GM19438 (cell line): ENCODE results near the gene LRP1-AS.

Experiments used
- ATAC-seq: cut with Tn5 transposase; IDR thresholded peaks from one replicate; pipeline ENCODE4 v1.9.1; 2021; ENCODE audit warnings: low read depth; ENCODE audit not compliant: unreplicated experiment

The LRP1-AS gene

DNA sequence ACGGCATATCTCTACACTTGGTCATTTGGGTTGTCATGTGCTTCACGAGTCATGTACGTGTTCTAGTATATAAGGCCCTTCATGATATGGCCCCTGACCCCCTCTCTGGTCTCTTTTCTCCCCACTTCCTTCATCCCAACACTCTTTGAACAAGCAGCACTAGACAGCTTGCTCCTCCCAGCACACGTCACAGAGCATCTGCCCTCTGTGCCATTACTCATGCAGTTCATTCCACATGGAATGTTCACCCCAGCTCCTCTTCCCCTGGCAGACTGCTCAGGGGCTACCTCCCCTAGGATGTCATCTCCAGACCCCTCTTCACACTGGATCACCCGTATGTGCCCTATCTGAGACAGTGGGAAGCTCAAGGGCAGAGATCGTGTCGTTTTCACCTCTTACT is 14.1 kb upstream of the LRP1-AS start:
- ATAC-seq = no peak

DNA sequence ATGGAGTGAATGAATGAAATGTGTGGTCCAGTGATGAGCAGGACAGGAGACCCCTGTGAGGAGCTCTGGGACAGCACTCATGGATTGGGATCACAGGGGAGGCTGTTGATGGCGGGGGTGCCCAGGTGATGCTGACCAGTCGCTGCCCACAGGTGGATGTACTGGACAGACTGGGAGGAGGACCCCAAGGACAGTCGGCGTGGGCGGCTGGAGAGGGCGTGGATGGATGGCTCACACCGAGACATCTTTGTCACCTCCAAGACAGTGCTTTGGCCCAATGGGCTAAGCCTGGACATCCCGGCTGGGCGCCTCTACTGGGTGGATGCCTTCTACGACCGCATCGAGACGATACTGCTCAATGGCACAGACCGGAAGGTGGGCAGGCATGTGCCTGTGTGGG is 13.3 kb upstream of the LRP1-AS start:
- ATAC-seq = no peak

DNA sequence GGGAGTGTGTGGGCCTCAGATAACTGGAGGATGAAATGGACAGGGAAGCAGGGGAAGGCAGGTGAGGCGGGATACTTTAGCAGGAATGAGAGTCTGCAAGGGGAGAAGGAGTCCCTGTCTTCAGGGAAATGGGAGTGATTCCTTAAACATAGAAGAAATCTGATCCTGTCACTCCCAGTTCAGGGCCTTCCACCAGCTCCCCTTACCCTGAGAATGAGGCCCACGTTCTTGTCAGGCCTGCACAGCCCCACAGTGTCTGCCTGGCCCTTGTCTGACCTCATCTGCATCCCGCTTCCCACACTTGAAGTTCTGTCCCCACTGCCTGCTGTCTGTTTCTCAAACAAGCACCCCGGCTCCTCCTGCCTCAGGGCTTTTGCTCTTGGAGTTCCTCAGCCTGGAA is 12.6 kb upstream of the LRP1-AS start:
- no peak for ATAC-seq

DNA sequence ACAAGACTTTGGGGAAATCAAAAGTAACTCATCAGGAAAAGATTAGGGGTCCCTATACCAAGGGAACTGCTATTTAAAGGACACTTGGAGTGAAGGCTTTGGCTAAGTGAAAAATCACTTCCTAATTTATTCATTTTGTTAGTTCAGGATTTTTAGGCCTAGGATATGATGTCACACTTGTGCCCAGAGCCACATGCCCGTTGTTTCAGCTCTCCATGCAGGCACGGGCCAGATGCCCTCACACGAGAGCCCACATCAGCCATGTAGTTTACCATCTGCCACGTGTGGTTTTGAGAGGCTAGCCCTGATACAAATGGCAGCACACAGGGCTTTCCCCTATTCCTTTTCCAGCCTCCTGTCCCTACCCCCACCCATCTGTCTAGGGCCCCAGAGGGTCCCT is 11.9 kb upstream of the LRP1-AS start:
- no peak for ATAC-seq

DNA sequence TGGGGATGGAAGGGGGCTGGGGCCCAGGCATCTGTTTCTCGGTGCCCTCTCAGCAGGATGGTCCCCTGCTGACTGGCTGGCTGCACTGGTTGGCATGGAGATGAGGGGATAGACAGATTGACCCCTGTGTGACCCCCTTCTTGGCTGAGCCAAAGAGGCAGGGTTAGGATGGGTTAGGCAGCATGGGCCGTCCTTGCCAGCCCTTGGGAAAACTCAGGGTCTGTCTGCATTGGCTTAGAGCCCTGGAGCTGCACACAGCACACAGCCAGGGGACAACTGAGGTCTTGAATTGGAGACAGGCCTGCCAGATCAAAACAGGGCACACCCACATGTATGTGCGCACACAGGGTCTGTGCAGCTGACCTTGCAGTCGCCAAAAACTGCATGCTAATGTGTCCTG is 11.2 kb upstream of the LRP1-AS start:
- ATAC-seq = no peak

DNA sequence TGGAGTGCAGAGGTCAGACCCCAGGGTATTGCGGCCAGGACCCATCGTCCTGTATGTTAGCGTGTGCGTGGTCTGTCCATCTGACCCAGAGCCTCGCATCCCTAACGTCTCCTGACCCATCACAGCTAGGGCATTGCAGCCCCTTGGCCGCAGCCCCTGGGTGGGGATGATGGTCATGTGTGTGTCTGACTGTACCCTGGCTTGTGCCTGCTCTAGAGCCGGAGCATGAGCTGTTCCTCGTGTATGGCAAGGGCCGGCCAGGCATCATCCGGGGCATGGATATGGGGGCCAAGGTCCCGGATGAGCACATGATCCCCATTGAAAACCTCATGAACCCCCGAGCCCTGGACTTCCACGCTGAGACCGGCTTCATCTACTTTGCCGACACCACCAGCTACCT is 10.8 kb upstream of the LRP1-AS start:
- ATAC-seq = no peak

DNA sequence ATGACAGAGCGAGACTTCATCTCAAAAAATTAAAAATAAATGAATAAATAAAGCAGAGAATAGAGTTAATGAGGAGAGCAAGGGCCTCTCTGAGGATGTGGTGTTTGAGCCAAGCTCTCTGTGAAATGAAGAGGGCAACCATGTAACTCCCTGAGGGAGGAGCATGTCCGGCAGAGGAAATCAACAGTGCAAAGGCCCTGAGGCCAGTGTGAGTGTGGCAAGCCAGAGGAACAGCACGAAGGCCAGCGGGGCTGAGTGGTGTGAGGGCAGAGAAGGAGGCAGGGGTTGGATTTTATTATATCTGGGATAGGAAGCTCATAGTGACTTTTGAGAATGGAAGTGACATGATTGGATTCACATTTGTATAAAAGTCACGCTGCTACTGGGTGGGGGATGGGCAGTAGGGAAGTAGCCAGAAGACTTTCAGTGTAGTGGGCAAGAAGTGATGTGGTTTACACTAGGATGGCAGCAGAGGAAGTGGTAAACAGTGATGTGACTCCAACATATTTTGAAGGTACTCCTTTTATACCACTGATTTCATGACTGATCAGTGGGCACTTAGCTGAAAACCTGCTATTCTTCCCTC is 10.3 kb upstream of the LRP1-AS start:
- ATAC-seq = no peak

DNA sequence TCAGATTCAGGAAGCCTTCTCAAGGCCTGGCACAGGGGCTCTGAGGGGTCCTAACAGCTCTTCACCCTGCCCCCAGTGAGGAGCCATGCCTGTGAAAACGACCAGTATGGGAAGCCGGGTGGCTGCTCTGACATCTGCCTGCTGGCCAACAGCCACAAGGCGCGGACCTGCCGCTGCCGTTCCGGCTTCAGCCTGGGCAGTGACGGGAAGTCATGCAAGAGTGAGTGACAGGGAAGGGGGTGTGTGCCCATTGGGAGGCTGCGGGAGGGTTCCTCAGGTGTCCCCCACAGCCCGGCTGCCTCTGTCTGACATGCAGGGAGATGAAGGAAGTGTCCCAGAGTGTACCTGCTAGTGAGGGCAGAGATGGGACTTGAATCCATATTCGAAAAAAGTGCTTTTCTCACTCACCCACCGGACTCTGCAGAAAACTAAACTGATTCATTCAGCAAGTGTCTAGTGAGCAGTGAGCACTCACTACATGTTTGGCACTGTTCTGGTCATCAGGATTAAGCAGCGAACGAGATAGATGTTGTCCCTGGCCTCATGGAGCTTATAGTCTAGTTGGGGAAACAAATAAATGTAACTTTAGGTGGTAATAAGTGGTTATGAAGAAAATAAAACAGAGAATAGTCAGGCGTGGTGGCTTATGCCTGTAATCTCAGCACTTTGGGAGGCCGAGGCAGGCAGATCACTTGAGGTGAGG is 9.4 kb upstream of the LRP1-AS start:
- no peak for ATAC-seq

DNA sequence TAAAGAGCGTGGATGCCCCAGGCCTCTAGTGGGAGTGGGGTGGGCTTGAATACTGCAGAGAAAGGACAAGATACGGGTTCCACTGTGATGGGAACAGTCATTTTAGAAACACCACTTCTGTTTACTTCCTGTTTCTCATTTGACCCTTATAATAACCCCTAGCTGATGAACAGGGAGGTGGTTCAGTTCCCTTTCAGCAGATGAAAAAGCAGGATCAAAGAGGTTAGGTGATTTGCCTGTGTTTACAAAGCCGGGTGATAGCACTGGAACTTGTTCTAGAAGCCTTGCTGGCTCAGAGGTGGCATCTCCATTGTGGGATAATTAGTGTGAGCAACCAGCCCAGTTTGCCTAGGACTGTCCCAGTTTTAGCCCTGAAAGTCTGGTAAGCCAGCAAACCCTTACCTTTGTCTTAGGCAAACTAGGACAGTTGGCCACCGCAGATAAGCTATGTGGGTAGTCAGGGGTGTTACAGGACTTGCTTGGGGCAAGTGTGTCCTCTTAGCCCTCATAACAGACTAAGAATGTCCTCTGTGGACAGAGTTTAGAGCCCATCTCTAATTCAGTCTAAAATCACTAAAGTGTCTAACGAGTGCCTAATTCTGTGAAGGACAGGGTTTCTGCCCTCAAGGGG is 7.5 kb upstream of the LRP1-AS start:
- ATAC-seq = no peak

DNA sequence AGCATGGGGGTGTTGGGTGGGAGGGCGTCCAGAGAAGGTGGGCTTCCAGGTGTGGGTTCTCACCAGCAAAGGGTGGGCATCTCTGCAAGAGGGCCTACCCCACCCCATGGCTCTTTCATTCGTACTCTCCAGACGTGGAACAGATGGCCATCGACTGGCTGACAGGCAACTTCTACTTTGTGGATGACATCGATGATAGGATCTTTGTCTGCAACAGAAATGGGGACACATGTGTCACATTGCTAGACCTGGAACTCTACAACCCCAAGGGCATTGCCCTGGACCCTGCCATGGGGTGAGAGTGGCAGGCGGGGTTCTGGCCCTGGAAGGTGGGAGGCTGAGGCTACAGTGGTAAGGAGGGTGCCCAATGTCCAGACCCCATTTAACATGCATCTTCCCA is 6.7 kb upstream of the LRP1-AS start:
- ATAC-seq = no peak

DNA sequence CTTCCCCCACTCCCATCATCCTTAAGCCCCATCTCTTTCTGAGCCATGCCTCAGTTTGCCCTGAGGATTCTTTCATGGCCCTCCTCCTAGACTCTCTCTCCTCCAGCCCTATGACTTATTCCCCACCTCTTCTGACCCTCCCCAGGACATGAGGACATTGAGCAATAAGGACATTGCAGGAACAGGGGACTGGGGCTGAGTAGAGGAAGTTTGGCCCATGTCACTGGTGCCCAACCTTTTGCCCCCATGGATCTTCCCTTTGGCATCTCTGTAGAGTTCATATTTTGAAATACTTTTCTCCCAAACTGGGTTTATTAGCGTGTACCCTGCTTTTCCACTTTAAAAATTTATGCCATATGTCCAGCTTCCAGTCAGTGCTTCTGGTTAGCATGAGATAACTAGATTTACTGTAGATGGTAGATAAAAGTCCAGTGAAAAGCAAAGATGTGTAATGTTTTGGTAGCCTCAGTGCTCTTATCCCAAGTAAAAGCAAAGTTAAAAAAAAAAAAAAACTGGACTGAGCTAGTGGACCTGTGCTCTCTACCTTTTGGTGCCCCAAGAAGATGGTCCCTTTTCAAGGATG is 6.1 kb upstream of the LRP1-AS start:
- no peak for ATAC-seq

DNA sequence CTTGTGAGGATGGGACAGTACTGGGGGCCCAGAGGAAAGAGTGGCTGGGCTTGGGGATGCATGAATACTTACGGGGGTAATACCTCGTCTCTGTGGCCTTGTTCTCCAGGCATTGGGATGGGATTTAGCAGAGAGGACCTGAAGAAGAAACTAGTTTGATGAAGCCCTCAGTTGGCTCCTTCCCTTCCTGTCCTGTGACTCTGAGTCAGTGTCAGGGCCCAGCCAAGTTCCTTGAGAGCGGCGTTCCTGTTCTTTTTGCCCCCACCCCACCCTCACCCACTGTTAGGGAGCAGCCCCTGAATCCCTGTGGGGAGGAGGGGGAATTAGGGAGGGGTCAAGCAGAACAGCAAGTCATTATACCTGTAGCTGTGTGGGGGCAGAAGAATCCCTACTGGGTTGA is 5.2 kb upstream of the LRP1-AS start:
- no peak for ATAC-seq

DNA sequence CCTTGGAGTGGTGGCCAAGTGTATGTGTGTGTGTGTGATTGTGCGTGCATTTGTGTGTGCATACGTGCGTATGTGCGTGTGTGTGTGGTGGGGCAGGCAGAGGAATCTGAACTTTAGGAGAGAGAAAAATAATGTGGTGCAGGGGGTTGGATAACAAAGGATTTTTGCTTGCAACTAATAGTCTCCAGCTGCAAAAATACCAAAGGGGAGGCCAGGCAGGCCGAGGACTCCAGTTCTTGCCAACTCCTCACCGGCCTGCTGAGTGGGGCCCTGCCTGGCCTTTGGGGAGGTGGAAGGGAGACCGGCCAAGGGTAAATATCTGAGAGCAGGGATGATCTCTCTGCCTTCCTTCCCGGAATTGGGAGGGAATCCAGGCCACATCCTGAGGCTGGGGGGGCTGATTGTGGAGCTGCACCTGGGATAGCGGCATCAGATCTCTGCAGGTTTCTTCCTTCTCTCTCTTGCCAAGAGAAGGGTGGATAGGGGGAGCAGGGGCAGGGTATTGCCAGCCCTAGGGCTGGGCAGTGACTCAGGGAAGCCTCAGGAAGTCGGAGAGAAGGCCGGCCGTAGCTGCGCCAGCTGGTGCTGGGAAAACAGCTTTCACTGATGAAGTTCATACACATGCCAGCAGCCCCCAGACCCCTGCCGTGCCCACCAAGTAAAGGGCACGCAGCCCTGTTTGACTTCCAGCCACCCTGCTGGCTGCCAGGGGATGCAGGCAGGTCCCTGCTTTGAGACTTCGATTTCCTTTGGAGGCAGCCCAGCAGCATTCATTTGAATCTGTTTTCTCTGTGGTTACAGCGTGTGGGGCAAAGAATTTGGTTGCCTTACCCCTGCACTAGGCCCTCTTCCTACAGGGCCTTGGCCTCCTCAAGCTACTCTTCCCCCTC is 4.6 kb upstream of the LRP1-AS start:
- ATAC-seq = no peak

DNA sequence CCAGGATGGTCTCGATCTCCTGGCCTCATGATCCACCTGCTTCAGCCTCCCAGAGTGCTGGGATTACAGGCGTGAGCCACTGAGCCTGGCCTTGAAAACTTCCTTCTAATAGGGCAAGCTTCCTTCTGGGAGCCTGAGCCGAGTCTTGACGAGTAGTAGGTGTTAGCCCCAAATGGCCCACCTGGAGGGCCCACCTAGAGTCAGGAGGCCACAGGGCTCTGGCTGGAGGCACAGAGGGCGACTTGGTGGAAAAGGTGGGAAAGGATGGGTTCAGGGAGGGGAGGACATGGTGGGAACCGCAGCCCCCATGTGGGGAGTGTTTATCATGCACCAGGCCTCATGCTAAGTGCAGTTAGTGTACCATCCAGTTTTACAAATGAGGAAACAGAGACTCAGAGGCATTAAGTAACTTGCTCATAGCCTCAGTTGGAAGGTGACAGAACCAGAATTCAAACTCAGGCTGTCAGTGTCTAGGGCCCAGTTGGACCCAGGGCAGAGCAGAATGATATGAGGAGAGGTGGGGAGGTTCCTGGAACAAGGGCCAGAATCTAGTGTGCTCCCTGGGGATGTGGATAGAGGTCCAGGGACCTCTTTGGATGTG is 3.1 kb upstream of the LRP1-AS start:
- ATAC-seq = no peak

DNA sequence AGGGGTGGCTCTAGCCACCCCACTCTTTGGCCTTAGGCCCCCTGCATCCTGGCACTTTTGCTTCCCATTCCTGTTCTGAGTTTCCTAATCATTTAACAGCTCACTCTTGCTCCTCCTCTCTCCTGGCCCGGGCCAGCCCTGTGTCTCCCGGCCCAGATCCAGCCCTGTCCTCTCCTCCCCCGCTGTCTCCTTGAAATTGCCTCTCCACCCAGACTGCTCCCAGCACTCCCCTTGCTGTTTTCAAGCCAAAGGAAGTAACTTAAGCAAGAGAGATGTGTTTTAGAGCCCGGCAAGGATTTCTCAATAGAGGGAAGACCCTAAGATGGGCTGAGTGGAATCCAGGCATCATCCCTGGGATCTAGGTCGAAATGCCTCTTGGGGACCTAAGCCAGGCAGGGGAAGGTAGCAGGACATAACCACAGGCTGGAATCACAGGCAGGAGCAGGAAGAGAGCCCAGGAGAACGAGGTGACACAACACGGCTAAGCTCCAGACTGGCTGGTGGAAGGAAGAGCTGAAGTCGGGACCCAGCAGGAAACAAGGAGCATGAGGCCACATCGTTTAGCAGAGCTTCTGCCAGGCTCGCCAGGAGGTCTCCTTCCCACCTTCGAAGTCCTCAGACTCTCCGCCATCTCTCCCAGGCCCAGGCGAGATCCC is 2.0 kb upstream of the LRP1-AS start:
- no peak for ATAC-seq

DNA sequence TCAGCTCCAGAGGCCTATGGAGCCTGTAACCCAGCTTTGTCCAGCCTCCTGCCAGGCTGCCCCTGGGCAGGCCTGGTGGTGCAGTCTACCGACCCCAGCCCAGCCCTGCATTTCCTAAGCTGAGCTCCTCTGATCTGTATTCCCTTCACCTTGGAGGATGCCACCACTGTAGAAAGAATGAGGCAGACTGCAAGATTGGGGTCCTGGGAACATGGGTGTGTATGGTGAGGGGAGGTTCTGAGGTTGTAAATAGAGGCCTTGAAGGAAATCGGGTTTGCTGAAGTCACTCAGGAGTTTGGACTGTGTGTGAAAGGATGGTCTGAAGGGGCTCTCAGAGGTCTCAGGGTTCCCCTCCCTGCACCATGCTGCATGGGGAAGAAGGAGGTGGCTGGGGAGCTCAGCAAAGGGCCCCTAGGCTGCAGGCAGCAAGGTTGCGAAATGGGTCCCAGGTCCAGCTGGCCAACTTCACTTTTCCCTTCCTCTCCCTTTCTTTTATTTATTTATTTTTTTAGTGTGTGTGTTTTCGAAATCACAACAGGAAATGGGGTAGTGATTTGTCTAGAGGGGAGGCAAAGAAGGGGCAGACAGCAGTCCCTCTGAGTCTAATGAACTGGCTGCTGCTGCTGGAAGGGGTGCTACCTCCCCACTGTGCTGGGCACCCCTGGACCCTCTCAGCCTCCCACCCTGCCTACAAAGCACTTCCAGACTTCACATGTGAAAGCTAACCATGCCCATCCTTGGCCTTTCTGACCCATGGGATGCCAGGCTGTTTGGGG is 1.2 kb upstream of the LRP1-AS start:
- ATAC-seq = no peak

DNA sequence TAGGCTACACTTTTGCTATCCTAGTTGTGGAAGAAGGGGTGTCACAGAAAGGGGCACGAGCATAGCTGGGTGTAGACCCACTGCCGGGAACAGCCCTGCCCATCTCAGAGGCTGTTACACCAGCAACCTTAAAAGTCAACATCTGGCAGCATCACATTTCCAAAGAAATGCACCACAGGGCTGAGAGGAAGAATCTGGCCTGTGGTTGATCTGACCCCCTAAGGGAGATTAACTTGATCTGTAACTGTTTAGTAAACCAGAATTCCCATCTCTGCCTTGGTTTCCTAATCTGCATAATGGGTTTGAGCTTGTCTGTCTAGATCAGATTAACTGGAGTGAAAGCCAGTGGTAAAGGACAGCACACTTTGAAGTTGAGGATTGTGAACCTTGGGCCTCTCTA is 1.3 kb downstream of the LRP1-AS start:
- no peak for ATAC-seq

DNA sequence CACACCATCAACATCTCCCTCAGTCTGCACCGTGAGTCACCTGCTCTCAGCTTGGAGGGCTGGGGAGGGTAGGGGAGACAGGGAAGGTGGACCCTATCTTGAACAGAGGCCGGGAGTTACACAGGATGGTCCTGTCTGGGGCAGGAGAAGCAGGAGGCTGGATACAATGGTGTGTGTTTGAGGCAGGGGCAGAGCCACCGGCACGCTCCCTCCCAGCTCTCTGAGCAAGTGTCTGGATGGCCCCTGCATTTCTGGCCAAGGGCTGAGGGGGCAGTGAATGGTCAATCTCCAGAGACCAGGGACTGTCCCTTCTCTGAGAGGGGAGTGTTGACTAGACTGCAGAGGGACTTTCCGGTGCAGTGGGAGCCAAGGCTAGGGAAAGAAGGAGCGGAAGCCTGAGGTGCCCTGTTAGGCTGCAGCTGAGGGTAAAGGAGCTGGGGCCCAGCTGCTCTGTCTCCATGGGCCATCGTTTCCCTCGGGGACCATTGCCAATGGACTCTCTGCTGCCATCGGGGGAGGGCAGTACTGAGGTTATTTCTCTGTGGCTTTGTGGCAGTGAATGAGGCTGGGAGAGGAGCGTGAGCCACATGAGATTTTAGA is 1.9 kb downstream of the LRP1-AS start:
- no peak for ATAC-seq

DNA sequence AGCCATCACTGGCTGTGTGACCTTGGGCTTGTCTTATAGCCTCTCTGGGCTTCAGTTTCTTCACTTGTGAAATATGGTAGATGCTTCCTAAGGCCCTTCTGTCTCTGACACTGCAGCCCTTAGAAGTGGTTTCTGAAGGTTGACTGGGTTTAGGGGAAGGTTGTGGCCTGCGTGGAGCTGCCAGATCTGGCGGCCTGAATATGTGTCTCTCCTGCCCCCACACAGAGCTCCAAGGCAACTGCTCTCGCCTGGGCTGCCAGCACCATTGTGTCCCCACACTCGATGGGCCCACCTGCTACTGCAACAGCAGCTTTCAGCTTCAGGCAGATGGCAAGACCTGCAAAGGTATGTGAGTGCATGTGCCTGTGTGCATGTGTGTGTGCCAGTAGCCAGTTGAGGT is 4.0 kb downstream of the LRP1-AS start:
- ATAC-seq = no peak
